GM12875 (cell line): ENCODE results near the gene CBL.

Experiments
- H3K4me3 ChIP-seq: one replicate; pipeline ENCODE4 v1.5.1; 2011; ENCODE audit warnings: low read depth, low read length, control low read depth
- TF ChIP-seq, protein P1 (sequence below): IDR thresholded peaks from 2 replicates; pipeline ENCODE4 v1.5.1; 2011; ENCODE audit warnings: low read depth, mild to moderate bottlenecking, control low read depth, inconsistent platforms, low read length, moderate library complexity, borderline replicate concordance; ENCODE audit not compliant: insufficient read depth

The CBL gene

DNA sequence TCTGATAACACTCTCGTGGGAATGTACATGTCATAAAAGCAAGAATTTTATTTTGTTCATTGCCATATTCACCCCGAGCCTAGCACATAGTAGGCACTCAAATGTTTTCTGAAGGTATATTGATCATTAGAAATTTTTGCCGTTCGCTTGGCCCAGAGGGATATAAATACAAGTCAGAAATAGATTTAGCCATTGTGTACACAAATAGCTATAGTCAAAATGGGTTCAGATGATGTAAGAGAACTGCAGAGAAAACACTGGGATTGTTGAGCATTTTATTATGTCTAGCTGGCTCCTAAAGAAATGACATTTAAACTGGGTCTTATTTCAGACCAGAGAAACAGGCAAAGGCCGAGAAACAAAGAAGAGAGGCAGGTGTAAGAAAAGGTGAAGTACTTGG is 61.5 kb downstream of the CBL start:
- H3K4me3 ChIP-seq = no peak overlapping the region
- TF ChIP-seq, protein P1, sequence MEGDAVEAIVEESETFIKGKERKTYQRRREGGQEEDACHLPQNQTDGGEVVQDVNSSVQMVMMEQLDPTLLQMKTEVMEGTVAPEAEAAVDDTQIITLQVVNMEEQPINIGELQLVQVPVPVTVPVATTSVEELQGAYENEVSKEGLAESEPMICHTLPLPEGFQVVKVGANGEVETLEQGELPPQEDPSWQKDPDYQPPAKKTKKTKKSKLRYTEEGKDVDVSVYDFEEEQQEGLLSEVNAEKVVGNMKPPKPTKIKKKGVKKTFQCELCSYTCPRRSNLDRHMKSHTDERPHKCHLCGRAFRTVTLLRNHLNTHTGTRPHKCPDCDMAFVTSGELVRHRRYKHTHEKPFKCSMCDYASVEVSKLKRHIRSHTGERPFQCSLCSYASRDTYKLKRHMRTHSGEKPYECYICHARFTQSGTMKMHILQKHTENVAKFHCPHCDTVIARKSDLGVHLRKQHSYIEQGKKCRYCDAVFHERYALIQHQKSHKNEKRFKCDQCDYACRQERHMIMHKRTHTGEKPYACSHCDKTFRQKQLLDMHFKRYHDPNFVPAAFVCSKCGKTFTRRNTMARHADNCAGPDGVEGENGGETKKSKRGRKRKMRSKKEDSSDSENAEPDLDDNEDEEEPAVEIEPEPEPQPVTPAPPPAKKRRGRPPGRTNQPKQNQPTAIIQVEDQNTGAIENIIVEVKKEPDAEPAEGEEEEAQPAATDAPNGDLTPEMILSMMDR = no peak

DNA sequence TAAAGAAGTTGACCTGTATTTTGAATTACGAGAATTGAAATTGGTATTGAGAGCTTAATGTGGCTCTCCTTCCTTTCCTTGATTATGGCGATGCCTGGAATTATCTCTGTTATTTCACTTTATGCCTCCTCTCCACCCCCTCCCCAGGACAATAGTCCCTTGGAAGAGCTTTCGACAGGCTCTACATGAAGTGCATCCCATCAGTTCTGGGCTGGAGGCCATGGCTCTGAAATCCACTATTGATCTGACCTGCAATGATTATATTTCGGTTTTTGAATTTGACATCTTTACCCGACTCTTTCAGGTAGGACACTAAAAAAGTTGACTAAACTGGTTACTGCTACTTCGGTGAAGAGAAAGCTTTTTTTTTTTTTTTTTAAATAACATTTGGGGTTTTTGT is 67.6 kb downstream of the CBL start:
- TF ChIP-seq, protein P1 = no peak
- H3K4me3 ChIP-seq = no peak overlapping the region

DNA sequence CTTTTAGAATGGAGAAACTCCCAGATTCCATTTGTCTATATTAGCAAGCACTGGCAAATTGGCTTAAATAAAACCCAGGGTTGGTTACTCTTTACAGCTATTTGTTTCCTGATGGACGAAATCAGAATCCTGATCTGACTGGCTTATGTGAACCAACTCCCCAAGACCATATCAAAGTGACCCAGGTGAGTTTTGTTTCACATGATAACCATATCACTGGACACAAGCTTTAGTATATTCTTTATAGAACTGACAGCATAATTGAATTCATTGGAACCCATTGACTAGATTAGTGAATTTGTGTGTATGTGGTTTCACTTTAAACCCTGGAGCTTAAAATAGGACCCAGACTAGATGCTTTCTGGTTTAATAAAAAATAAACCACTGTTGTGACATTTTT is 71.5 kb downstream of the CBL start:
- TF ChIP-seq, protein P1 = no peak
- no peak overlapping the region for H3K4me3 ChIP-seq

DNA sequence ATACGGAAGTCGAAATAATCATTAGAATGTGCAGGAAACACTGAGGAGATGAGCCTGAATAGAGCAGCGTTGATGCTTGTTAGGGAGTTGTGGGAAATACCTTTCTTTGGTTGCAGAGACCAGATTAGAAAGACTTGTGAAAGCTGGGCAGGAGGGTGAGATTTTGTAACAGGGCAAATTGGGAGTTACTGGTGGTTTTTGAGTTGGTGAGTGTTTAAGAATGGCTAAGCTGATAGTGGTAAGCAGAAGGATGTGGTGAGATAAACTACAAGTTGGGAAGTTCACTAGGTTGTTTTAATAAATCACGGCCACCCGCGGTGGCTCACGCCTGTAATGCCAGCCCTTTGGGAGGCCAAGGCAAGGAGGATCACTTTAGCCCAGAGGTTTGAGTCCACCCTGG is 76.4 kb downstream of the CBL start:
- TF ChIP-seq, protein P1 = no peak
- H3K4me3 ChIP-seq = no peak overlapping the region

DNA sequence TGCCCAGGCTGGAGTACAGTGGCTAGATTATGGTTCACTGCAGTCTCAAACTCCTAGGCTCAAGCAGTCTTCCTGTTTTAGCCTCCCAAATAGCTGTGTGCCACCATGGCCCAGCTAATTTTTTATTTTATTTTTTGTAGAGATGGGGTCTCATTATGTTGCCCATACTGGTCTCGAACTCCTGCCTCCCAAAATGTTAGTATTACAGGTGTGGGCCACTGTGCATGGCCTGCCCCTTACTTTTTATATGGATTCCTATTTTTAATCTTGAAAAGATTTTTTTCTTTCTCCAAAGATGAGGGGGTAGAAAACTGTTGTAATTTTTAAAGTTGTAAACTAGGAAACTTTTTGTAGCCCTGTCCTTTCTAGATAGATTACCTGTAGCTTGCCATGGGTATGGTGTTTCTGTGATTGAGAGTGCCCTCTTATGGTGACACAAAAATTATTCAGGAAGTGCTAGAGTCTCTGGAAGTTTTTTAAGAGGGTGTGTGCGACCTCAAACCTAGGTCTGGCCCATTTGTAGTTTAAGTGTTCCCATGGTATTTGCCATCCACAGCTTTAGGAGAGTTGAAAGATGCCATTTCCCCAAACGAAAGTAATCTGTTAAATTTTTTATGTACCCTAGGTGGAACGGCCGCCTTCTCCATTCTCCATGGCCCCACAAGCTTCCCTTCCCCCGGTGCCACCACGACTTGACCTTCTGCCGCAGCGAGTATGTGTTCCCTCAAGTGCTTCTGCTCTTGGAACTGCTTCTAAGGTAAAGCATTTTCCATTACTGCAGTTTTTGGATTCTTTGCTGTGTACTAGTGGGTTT is 78.4 kb downstream of the CBL start:
- TF ChIP-seq, protein P1 = peak; percentile 27; the same call in 1 of the 2 replicates
- no peak overlapping the region for H3K4me3 ChIP-seq

DNA sequence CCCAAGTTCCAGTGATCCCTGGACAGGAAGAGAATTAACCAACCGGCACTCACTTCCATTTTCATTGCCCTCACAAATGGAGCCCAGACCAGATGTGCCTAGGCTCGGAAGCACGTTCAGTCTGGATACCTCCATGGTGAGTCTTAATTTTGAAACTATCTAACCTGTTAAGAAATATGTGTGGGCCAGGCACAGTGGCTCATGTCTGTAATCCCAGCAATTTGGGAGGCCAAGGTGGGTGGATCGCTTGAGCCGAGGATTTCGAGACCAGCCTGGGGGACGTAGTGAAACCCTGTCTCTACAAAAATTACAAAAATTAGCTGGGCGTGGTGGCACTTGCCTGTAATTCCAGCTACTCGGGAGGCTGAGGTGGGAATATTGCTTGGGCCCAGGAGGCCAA is 79.3 kb downstream of the CBL start:
- TF ChIP-seq, protein P1 = no peak
- no peak overlapping the region for H3K4me3 ChIP-seq

DNA sequence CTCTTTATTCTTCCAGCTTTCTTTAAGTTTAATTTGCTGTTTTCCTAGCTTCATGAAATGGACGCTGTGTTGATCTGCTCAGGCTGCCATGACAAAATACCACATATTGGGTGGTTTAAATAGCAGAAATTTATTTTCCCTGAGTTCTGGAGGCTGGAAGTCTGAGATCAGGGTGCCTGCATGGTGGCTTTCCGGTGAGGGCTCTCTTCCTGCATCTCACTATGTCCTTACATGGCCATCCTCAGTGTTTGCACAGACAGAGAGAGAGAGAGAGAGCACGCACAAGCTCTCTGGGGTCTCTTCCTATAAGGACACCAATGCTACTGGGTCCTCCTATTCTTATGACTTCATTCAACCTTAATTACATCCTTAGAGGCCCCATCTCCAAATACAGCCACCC is 82.1 kb downstream of the CBL start:
- no peak overlapping the region for H3K4me3 ChIP-seq
- TF ChIP-seq, protein P1 = no peak
